Sigmoid colon (tissue), 4 donors: Measurements from ENCODE around the gene TSC22D1.

ENCODE experiments used
- EP300 ChIP-seq, 4 donors: sonication (generic); formaldehyde crosslinking; IDR thresholded peaks; one replicate each; pipeline ENCODE4 v1.6.1; 2017; ENCODE audit warnings: antibody characterized with exemption in 4 of 4
- POLR2A ChIP-seq, 2 donors: fragments of 450-650 bp; IDR thresholded peaks; one replicate each; pipeline ENCODE4 v1.6.1; 2016; ENCODE audit warnings: antibody characterized with exemption in 2 of 2, mild to moderate bottlenecking in 2 of 2, moderate library complexity in 2 of 2
- POLR2AphosphoS5 ChIP-seq, 4 donors: sonication (generic); formaldehyde crosslinking; IDR thresholded peaks; one replicate each; pipeline ENCODE4 v1.6.1; 2017; ENCODE audit warnings: antibody characterized with exemption in 4 of 4
- TF ChIP-seq, protein P1 (sequence below), 4 experiments: fragments of 450-650 bp in 3 of 4; fragments of 200-600 bp in 1 of 4; IDR thresholded peaks; one replicate each; pipeline ENCODE4 v1.5.1; 2016 to 2019; ENCODE audit warnings: antibody characterized with exemption in 4 of 4, mild to moderate bottlenecking in 3 of 4, moderate library complexity in 2 of 4

GRCh38 chr13:44540761-44541434, 35.2 kb downstream of the TSC22D1 start:
- TF ChIP-seq POLR2AphosphoS5 (IDR thresholded peaks at IDR 0.05) (no peak), POLR2A (IDR thresholded peaks at IDR 0.05) (no peak), EP300 (IDR thresholded peaks at IDR 0.05) (no peak)
- TF ChIP-seq, protein P1, sequence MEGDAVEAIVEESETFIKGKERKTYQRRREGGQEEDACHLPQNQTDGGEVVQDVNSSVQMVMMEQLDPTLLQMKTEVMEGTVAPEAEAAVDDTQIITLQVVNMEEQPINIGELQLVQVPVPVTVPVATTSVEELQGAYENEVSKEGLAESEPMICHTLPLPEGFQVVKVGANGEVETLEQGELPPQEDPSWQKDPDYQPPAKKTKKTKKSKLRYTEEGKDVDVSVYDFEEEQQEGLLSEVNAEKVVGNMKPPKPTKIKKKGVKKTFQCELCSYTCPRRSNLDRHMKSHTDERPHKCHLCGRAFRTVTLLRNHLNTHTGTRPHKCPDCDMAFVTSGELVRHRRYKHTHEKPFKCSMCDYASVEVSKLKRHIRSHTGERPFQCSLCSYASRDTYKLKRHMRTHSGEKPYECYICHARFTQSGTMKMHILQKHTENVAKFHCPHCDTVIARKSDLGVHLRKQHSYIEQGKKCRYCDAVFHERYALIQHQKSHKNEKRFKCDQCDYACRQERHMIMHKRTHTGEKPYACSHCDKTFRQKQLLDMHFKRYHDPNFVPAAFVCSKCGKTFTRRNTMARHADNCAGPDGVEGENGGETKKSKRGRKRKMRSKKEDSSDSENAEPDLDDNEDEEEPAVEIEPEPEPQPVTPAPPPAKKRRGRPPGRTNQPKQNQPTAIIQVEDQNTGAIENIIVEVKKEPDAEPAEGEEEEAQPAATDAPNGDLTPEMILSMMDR (IDR thresholded peaks at IDR 0.05): no peak
